Keratinocyte (primary cell): Measurements from ENCODE around the gene SRRD.

Experiments
- CTCF ChIP-seq, 3 experiments: IDR thresholded peaks in 1 of 3; conservative IDR thresholded peaks in 1 of 3; optimal IDR thresholded peaks in 1 of 3; 2 replicates in 2 of 3; 3 replicates in 1 of 3; pipeline versions ENCODE3 to v1.5.1; 2011; ENCODE audit warnings: low read length in 3 of 3, mild to moderate bottlenecking in 3 of 3, moderate library complexity in 2 of 3, control low read depth in 1 of 3, inconsistent platforms in 1 of 3; ENCODE audit not compliant: insufficient read depth in 2 of 3; ENCODE audit errors: extremely low read depth in 1 of 3
- EZH2 ChIP-seq: IDR thresholded peaks from one replicate; pipeline ENCODE4 v1.6.1; 2012; ENCODE audit warnings: inconsistent platforms, mild to moderate bottlenecking, low read length, moderate library complexity

- TF ChIP-seq EZH2 (no peak), CTCF (optimal IDR thresholded peaks at IDR 0.05 in 1 of 3, IDR thresholded peaks at IDR 0.05 in 1 of 3, conservative IDR thresholded peaks at IDR 0.05 in 1 of 3; ENCODE audit: extremely low read depth in 1 of 3, insufficient read depth in 2 of 3, low read length in 3 of 3) (no peak)
Observed at GRCh38 chr22:26439559-26439958, 44.1 kb upstream of the SRRD start.
